ENCODE results near the gene HMGCS1.

HMGCS1 gene

DNA sequence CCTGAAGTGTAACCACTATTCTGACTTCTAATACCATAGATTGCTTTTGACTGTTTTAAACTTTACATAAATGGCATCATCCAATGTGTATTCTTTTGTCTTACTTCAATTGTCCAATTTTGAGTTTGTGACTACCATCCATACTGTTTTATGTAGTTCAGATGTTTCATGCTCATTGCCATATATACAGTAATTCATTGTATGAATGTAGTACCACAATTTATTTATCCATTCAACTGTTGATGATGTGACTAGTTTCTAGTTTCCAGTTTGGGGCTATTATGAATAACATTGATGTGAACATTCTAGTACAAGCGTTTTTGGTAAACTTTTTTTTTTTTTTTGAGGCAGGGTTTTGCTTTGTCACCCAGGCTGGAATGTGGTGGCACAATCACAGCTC, 55.1 kb downstream of the HMGCS1 start:
- TF ChIP-seq BHLHE40 (IDR thresholded peaks at IDR 0.05; ENCODE audit: borderline replicate concordance), result no peak
- TF ChIP-seq CTBP1 (IDR thresholded peaks at IDR 0.05; ENCODE audit: borderline replicate concordance), result no peak
- no peak for TF ChIP-seq FOXA1 (IDR thresholded peaks at IDR 0.05)
- no peak for TF ChIP-seq L3MBTL2 (conservative IDR thresholded peaks at IDR 0.05)
- no peak for TF ChIP-seq FOXK2 (IDR thresholded peaks at IDR 0.05)
- TF ChIP-seq NFRKB (IDR thresholded peaks at IDR 0.05), result no peak
- TF ChIP-seq, protein P1, sequence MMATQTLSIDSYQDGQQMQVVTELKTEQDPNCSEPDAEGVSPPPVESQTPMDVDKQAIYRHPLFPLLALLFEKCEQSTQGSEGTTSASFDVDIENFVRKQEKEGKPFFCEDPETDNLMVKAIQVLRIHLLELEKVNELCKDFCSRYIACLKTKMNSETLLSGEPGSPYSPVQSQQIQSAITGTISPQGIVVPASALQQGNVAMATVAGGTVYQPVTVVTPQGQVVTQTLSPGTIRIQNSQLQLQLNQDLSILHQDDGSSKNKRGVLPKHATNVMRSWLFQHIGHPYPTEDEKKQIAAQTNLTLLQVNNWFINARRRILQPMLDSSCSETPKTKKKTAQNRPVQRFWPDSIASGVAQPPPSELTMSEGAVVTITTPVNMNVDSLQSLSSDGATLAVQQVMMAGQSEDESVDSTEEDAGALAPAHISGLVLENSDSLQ (IDR thresholded peaks at IDR 0.05), result no peak
- no peak for TF ChIP-seq FOXM1 (IDR thresholded peaks at IDR 0.05; ENCODE audit: borderline replicate concordance)
- TF ChIP-seq SUZ12 (IDR thresholded peaks at IDR 0.05), result no peak
- TF ChIP-seq ARNT (IDR thresholded peaks at IDR 0.05), result no peak
- TF ChIP-seq LEF1 (IDR thresholded peaks at IDR 0.05; ENCODE audit: borderline replicate concordance), result no peak
- TF ChIP-seq ZNF384 (IDR thresholded peaks at IDR 0.05), result no peak
- TF ChIP-seq SP1 (IDR thresholded peaks at IDR 0.05), result no peak
- TF ChIP-seq TARDBP (IDR thresholded peaks at IDR 0.05), result no peak
- TF ChIP-seq ELF4 (IDR thresholded peaks at IDR 0.05), result no peak
- no peak for DNase-seq (ENCODE audit: extremely low spot score)
- ChIA-PET POLR2A (no interaction called here), CTCF (interaction anchor here (0.6 kb wide), 1 partner anchor 35 kb away, joined by 3 read pairs; no protein-coding TSS in a partner anchor)

DNA sequence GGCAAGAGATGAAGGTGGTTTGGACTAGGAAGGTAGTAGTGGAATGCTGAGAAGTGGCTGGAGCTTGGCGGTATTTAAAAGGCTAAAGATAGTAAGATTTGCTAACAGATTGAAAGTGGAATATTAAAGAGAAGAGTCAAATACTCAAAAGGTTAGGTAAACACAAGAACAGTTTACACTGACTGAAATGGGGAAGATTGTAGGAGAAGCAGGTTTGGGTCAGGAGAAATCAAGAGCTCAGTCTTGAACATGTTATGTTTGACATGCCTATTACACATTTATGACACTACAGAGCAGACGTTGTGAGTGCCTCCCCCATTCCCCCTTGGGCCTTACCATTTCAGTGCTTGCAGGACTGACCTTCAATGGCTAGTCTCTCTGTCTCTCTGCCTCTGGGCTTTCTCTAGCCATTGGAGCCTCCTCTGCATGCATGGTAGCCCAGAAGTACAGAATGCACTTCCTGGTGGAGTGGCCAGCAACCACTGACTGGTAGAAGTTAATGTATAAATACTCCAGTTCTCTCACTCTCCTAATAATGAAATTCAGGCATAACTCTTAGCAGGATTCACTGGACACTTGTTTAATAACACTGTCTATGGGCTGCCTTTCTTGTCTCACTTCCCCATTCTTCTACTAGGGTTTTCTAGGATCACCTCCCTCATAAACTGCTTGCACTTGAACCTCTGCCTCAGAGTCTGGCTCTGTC, 56.8 kb downstream of the HMGCS1 start:
- ChIA-PET CTCF (no interaction called here), POLR2A (no interaction called here)
- DNase-seq (ENCODE audit: extremely low spot score), result no peak

DNA sequence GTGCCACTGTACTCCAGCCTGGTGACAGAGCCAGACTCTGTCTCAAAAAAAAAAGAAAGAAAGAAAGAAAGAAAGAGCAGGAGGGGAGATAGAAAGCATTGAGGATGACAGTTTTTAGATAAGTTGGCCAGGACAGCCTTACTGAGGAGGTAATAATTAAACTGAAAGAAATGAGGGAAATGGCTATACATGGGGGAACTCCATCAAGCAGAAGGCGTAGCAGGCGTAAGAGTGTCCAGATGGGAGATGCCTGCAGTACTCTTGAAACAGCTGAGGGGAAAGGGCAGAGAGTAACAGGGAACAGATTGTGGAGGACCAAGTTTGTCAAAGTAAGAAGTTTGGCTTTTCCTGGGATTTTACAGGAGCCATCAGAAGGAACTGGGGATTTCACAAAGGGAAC, 57.5 kb downstream of the HMGCS1 start:
- TF ChIP-seq, protein P1 (IDR thresholded peaks at IDR 0.05), result no peak
- TF ChIP-seq CTBP1 (IDR thresholded peaks at IDR 0.05; ENCODE audit: borderline replicate concordance) (no peak), HDGF (IDR thresholded peaks at IDR 0.05; ENCODE audit: borderline replicate concordance) (no peak), L3MBTL2 (conservative IDR thresholded peaks at IDR 0.05) (no peak), FOXA1 (IDR thresholded peaks at IDR 0.05) (no peak), BHLHE40 (IDR thresholded peaks at IDR 0.05; ENCODE audit: borderline replicate concordance) (no peak), FOXM1 (IDR thresholded peaks at IDR 0.05; ENCODE audit: borderline replicate concordance) (no peak), TARDBP (IDR thresholded peaks at IDR 0.05) (no peak), ELF4 (IDR thresholded peaks at IDR 0.05) (no peak), ZNF384 (IDR thresholded peaks at IDR 0.05) (no peak), LEF1 (IDR thresholded peaks at IDR 0.05; ENCODE audit: borderline replicate concordance) (no peak), SUZ12 (IDR thresholded peaks at IDR 0.05) (no peak), SP1 (IDR thresholded peaks at IDR 0.05) (no peak), FOXK2 (IDR thresholded peaks at IDR 0.05) (no peak), NFRKB (IDR thresholded peaks at IDR 0.05) (no peak), ARNT (IDR thresholded peaks at IDR 0.05) (no peak)
- ChIA-PET POLR2A (no interaction called here), CTCF (no interaction called here)
- DNase-seq (ENCODE audit: extremely low spot score), result no peak

More for the DNA sequence above, 56.8 kb downstream of the HMGCS1 start:
- TF ChIP-seq TARDBP (IDR thresholded peaks at IDR 0.05), result no peak
- TF ChIP-seq ELF4 (IDR thresholded peaks at IDR 0.05), result no peak
- no peak for TF ChIP-seq ARNT (IDR thresholded peaks at IDR 0.05)
- no peak for TF ChIP-seq HDGF (IDR thresholded peaks at IDR 0.05; ENCODE audit: borderline replicate concordance)
- no peak for TF ChIP-seq NFRKB (IDR thresholded peaks at IDR 0.05)
- TF ChIP-seq, protein P1 (IDR thresholded peaks at IDR 0.05), result no peak
- TF ChIP-seq CTBP1 (IDR thresholded peaks at IDR 0.05; ENCODE audit: borderline replicate concordance), result no peak
- no peak for TF ChIP-seq L3MBTL2 (conservative IDR thresholded peaks at IDR 0.05)
- no peak for TF ChIP-seq FOXA1 (IDR thresholded peaks at IDR 0.05)
- no peak for TF ChIP-seq FOXK2 (IDR thresholded peaks at IDR 0.05)
- TF ChIP-seq SUZ12 (IDR thresholded peaks at IDR 0.05), result no peak
- no peak for TF ChIP-seq BHLHE40 (IDR thresholded peaks at IDR 0.05; ENCODE audit: borderline replicate concordance)
- TF ChIP-seq ZNF384 (IDR thresholded peaks at IDR 0.05), result no peak
- TF ChIP-seq FOXM1 (IDR thresholded peaks at IDR 0.05; ENCODE audit: borderline replicate concordance), result no peak
- TF ChIP-seq LEF1 (IDR thresholded peaks at IDR 0.05; ENCODE audit: borderline replicate concordance), result no peak
- TF ChIP-seq SP1 (IDR thresholded peaks at IDR 0.05), result no peak

DNA sequence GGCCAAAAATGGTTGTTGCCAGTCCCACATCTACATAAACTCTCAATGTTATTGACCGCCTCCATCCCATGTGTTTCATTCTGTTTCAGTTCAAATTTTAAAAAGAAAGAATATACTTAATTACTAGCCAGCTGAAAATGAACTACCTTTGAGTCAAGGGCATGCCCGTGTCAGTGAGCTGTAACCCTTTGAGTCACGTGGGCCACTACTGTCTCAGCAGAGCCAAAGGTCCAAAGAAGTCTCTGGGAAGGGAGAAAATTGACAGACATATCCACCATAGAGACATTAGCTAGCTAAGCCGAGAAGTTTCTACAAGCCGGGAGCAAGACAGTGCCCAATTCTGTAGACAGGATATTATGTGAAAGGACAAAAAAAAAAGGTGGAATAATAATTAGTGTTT, 61.5 kb downstream of the HMGCS1 start:
- no peak for DNase-seq (ENCODE audit: extremely low spot score)
- TF ChIP-seq ELF4 (IDR thresholded peaks at IDR 0.05) (no peak), HDGF (IDR thresholded peaks at IDR 0.05; ENCODE audit: borderline replicate concordance) (no peak), FOXK2 (IDR thresholded peaks at IDR 0.05) (no peak), SP1 (IDR thresholded peaks at IDR 0.05) (no peak), CTBP1 (IDR thresholded peaks at IDR 0.05; ENCODE audit: borderline replicate concordance) (no peak), BHLHE40 (IDR thresholded peaks at IDR 0.05; ENCODE audit: borderline replicate concordance) (no peak), ARNT (IDR thresholded peaks at IDR 0.05) (no peak), LEF1 (IDR thresholded peaks at IDR 0.05; ENCODE audit: borderline replicate concordance) (no peak), TARDBP (IDR thresholded peaks at IDR 0.05) (no peak), ZNF384 (IDR thresholded peaks at IDR 0.05) (no peak), NFRKB (IDR thresholded peaks at IDR 0.05) (no peak), FOXA1 (IDR thresholded peaks at IDR 0.05) (no peak), FOXM1 (IDR thresholded peaks at IDR 0.05; ENCODE audit: borderline replicate concordance) (no peak)
- TF ChIP-seq, protein P1 (IDR thresholded peaks at IDR 0.05), result no peak
- ChIA-PET CTCF (no interaction called here), POLR2A (no interaction called here)

DNA sequence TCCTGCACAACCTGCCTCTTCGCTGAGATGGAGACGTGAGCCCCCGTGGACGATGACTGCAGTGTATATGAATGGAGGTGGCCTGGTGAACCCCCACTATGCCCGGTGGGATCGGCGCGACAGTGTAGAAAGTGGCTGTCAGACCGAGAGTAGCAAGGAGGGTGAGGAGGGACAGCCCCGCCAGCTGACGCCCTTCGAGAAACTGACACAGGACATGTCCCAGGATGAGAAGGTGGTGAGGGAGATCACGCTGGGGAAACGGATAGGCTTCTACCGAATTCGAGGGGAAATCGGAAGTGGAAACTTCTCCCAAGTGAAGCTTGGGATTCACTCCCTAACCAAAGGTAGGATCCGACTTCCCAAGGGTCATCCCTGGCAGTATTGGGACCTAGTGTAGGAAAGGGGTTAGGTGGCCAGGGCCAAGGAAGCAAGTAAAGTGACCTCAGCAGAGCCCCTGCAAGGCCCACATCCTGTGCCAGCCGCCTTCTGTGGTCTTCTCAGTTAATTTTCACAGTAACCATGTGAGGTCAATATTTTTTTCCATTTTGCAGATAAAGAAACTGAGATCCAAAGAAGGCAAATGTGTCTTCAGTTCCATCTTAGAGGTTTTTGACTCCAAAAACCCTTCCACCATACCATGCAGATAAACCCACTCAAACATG, 67.4 kb downstream of the HMGCS1 start:
- CTCF ChIA-PET, result no interaction called here
- POLR2A ChIA-PET, result no interaction called here
- DNase-seq (ENCODE audit: extremely low spot score), result no peak
- no peak for TF ChIP-seq FOXK2 (IDR thresholded peaks at IDR 0.05)

All from HEK293T (cell line).